ENCODE results near the gene RNF32. TPM values are rescaled to one million over a fixed set of nuclear protein-coding genes. Genes with fewer than 3 reads are reported as not detected.
"Not testable (repeated sequence)": the region's sequence is repeated elsewhere in the genome, so short reads cannot be mapped to it uniquely, and the experiment has no call there.

Gene RNF32
- total RNA-seq, 4 donors from 2014 or later, result 1.3 to 3.8 (median 2.1) TPM; not detected in 1

DNA sequence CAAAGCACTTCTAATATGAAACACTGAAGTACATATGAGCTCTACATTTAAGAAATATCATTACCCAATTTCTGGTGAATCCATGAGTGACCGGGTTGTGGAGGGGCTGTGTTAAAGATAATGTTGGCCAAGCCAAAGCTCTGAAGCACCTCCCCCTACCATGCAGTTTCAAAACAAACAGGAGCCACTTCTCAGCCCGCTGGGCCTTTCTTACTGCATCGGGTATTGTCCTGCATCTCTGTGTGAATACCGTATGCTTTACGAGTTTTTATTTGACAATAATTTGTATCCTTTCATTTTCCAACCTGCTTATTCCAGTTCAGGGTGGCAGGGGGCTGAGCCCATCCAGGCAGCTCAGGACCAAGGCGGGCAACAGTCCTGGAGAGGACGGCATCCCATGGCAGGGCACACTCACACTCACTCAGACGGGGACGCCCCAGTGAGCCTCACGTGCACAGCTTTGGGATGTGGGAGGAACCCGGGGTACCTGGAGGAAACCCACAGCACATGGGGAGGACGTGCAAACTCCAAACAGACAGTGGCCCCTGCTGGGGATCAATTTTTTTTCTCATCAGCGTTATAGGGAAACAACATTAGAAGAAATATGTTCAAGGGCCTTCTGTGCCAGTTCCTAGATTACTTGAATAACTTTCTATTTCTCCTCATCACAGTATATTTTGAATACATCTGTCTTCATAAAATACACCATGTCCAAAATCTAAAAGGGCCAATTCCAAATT lies 1.9 kb downstream of the RNF32 start:
- Histone ChIP-seq H3K4me1 (peaks cover 0 to 9% (median 0%) of the 10 kb centered on the region in 4 donors), H3K36me3 (no peaks in the 10 kb centered on the region), H3K4me3 (no peak overlapping the region), H3K27ac (no peak overlapping the region), H3K27me3 (no peaks in the 10 kb centered on the region), H3K9me3 (no peaks in the 10 kb centered on the region)
- no peak for TF ChIP-seq POLR2A (IDR thresholded peaks at IDR 0.05)
- no peak for TF ChIP-seq CTCF (IDR thresholded peaks at IDR 0.05)
- no peak for DNase-seq

- not testable (repeated sequence) for H3K36me3 ChIP-seq, H3K9me3 ChIP-seq, H3K4me1 ChIP-seq, H3K27ac ChIP-seq, H3K27me3 ChIP-seq, H3K4me3 ChIP-seq, DNase-seq
Observed at GRCh38 chr7:156647330-156647729, 6.8 kb downstream of the RNF32 start.

DNA sequence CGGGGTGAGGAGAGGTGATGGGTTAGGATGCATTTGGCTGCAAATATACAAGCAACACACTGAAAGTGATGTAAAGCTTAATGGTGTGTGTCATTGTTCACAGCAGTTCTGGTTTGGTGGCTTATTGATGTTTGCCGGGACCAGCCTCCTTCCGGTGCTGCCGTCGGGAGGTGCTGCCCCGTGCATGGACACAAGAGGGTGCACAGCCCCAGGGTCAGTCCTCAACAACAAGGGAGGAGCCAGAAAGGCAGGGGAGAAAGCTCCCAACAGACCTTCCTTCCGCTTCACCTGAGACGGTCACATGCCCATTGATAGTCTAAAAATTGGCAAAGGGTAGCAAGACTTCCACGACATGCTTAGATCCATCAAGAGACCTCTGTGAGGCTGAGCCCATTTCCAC lies 9.5 kb downstream of the RNF32 start:
- no peaks in the 10 kb centered on the region for H3K27me3 ChIP-seq

GRCh38 chr7:156651474-156651873 lies 10.9 kb downstream of the RNF32 start:
- no peak for TF ChIP-seq CTCF (IDR thresholded peaks at IDR 0.05)
- no peak for TF ChIP-seq POLR2A (IDR thresholded peaks at IDR 0.05)
- Histone ChIP-seq H3K27me3 (no peaks in the 10 kb centered on the region), H3K4me1 (no peaks in the 10 kb centered on the region), H3K9me3 (no peaks in the 10 kb centered on the region), H3K27ac (no peak overlapping the region), H3K36me3 (no peaks in the 10 kb centered on the region), H3K4me3 (no peak overlapping the region)
- no peak for DNase-seq

More for the DNA sequence above, 9.5 kb downstream of the RNF32 start:
- Histone ChIP-seq H3K4me1 (no peaks in the 10 kb centered on the region), H3K36me3 (no peaks in the 10 kb centered on the region), H3K9me3 (no peaks in the 10 kb centered on the region), H3K4me3 (no peak overlapping the region), H3K27ac (no peak overlapping the region)
- TF ChIP-seq CTCF (IDR thresholded peaks at IDR 0.05) (peak in 3 of 6 experiments; percentile 50 to 60 (median 55)), POLR2A (IDR thresholded peaks at IDR 0.05) (no peak)
- DNase-seq, result peak in 2 of 3 donors; percentile 57 to 64

- Histone ChIP-seq H3K27me3 (no peaks in the 10 kb centered on the region), H3K4me3 (no peak overlapping the region), H3K27ac (no peak overlapping the region), H3K9me3 (no peaks in the 10 kb centered on the region), H3K36me3 (no peaks in the 10 kb centered on the region), H3K4me1 (no peaks in the 10 kb centered on the region)
- DNase-seq, result no peak
- no peak for TF ChIP-seq POLR2A (IDR thresholded peaks at IDR 0.05)
Observed at GRCh38 chr7:156652886-156653568, 12.5 kb downstream of the RNF32 start.

DNA sequence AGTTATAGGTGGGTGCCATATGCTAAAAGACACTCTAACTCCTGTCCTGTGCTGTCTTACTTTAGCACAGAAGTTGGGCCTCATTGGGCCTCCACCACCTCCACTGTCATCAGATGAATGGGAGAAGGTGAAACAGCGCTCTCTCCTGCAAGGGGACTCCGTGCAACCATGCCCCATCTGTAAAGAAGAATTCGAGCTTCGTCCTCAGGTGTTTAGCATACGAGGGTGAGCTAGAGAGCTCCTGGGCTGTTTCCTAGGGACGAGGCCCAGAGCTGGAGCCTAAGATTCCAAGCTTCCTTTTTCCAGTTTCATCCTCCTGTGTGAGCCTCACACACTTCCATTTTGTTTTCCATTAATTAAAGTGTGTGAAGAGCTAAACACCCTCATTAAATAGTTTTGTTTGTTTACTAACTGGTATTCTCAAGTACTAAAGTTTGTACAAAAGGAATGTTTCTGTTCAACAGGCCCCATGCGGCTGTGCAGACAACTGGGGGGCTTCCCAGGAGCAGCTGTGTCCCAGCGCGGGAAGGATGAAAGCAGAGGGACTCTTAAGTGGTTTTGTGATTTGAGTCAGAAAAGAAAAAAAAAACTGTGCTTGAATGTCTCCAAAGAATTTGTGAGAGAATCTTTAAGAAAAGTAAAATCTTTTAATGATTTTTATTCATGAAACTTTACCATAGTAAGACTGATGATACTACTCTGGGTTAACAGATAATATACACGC lies 14.1 kb downstream of the RNF32 start:
- no peaks in the 10 kb centered on the region for H3K4me1 ChIP-seq
- H3K4me3 ChIP-seq, result no peak overlapping the region
- H3K36me3 ChIP-seq, result no peaks in the 10 kb centered on the region
- H3K27me3 ChIP-seq, result no peaks in the 10 kb centered on the region
- no peaks in the 10 kb centered on the region for H3K9me3 ChIP-seq
- DNase-seq, result no peak
- no peak overlapping the region for H3K27ac ChIP-seq
- TF ChIP-seq POLR2A (IDR thresholded peaks at IDR 0.05) (no peak), CTCF (IDR thresholded peaks at IDR 0.05) (no peak)

Data from Peyer's patch (tissue), 4 donors.